Measurements from ENCODE around the gene XRCC6. TPM values are rescaled to one million over a fixed set of nuclear protein-coding genes. Genes with fewer than 3 reads are reported as not detected.

Gene XRCC6
- polyA plus RNA-seq, 1 donor (not counting 4 experiments of a cell fraction or from before 2014, with no cell fraction given): 247 TPM

DNA sequence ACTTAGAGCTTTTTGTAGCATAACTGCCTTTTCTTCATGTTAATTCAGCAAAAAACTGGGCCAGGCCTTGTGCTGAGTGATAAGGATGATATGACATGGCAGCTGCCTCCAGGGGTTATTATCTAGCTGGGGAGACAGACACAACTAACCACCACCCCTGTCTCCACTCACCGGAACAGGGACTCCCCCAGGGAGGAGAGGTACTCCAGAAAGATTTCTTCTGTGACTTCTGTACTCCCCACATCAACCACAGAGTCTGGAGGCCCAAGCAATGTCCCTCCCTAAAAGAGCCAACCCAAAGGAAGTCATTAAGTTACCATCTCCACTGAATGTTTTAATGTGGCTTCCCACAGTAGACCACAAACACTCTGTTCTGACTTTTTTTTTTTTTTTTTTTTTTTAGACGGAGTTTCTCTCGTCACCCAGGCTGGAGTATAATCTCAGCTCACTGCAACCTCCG is 17.2 kb upstream of the XRCC6 start:
- no peak overlapping the region for H3K9ac ChIP-seq (ENCODE audit: control insufficient read depth, extremely low read depth, insufficient read depth, low read length)
- no peaks in the 10 kb centered on the region for H3K9me3 ChIP-seq (ENCODE audit: control insufficient read depth, low read depth, low read length)
- dilution Hi-C loops (cut with MboI; ENCODE audit: extremely low pct_ligation_motif_present, low sequenced_read_pairs): no loop called here
- H2AFZ ChIP-seq (ENCODE audit: control insufficient read depth, low read length): no peak overlapping the region
- H3K27ac ChIP-seq (ENCODE audit: control insufficient read depth, insufficient read depth, low read length): no peak overlapping the region
- H3K79me2 ChIP-seq (ENCODE audit: control insufficient read depth, insufficient read depth, low read length): no peaks in the 10 kb centered on the region
- peaks cover 7% of the 10 kb centered on the region for H3K4me1 ChIP-seq (ENCODE audit: control insufficient read depth, extremely low read depth, insufficient read depth, low read length)
- H3K27me3 ChIP-seq (ENCODE audit: control insufficient read depth, extremely low read depth, insufficient read depth, low read length): no peaks in the 10 kb centered on the region
- H4K20me1 ChIP-seq (ENCODE audit: control insufficient read depth, extremely low read depth, insufficient read depth, low read length): no peaks in the 10 kb centered on the region
- no peaks in the 10 kb centered on the region for H3K9me1 ChIP-seq (ENCODE audit: control insufficient read depth, extremely low read depth, insufficient read depth, low read length)
- FAIRE-seq (no peak), DNase-seq (ENCODE audit: low read depth, low spot score) (no peak)
- H3K36me3 ChIP-seq (ENCODE audit: control insufficient read depth in 2 of 2, extremely low read depth in 1 of 2, insufficient read depth in 2 of 2, low read length in 2 of 2): peaks cover 42 to 43% of the 10 kb centered on the region in 2 experiments
- TF ChIP-seq, protein P1, sequence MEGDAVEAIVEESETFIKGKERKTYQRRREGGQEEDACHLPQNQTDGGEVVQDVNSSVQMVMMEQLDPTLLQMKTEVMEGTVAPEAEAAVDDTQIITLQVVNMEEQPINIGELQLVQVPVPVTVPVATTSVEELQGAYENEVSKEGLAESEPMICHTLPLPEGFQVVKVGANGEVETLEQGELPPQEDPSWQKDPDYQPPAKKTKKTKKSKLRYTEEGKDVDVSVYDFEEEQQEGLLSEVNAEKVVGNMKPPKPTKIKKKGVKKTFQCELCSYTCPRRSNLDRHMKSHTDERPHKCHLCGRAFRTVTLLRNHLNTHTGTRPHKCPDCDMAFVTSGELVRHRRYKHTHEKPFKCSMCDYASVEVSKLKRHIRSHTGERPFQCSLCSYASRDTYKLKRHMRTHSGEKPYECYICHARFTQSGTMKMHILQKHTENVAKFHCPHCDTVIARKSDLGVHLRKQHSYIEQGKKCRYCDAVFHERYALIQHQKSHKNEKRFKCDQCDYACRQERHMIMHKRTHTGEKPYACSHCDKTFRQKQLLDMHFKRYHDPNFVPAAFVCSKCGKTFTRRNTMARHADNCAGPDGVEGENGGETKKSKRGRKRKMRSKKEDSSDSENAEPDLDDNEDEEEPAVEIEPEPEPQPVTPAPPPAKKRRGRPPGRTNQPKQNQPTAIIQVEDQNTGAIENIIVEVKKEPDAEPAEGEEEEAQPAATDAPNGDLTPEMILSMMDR (optimal IDR thresholded peaks at IDR 0.05 in 1 of 3, IDR thresholded peaks at IDR 0.05 in 1 of 3, conservative IDR thresholded peaks at IDR 0.05 in 1 of 3; ENCODE audit: extremely low read depth in 1 of 3, insufficient read depth in 2 of 3, low read length in 3 of 3): no peak
- no peak for TF ChIP-seq EZH2 (IDR thresholded peaks at IDR 0.05; ENCODE audit: low read length)
- H3K4me3 ChIP-seq (ENCODE audit: control insufficient read depth in 2 of 3, extremely low read depth in 1 of 3, insufficient read depth in 2 of 3, low read depth in 1 of 3, low read length in 3 of 3): no peak overlapping the region
- H3K4me2 ChIP-seq (ENCODE audit: control insufficient read depth, extremely low read depth, insufficient read depth, low read depth, low read length): no peak overlapping the region

DNA sequence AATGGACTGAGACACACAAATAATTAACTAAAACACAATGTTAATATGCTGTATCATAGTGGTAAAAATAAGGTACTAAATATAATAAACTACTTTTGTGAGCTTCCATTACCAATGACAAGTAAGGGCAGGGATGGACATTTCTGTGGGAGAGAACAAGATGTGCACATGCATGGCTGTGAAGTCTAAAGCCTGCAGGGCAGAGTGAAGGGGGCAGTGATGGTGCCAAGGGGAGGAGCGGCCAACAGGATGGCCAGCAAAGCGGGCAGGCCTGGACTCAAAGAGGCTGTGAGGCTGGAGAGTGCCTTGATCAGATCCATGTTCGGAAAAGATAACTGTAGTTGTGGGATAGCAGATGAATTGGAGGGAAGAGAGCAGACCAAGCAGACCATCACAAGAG is 12.7 kb upstream of the XRCC6 start:
- no peaks in the 10 kb centered on the region for H3K27me3 ChIP-seq (ENCODE audit: control insufficient read depth, extremely low read depth, insufficient read depth, low read length)
- no peak overlapping the region for H3K9ac ChIP-seq (ENCODE audit: control insufficient read depth, extremely low read depth, insufficient read depth, low read length)
- H3K9me1 ChIP-seq (ENCODE audit: control insufficient read depth, extremely low read depth, insufficient read depth, low read length): peaks cover 4% of the 10 kb centered on the region
- dilution Hi-C loops (cut with MboI; ENCODE audit: extremely low pct_ligation_motif_present, low sequenced_read_pairs): no loop called here
- no peak overlapping the region for H3K4me2 ChIP-seq (ENCODE audit: control insufficient read depth, extremely low read depth, insufficient read depth, low read depth, low read length)
- peaks cover 18 to 28% of the 10 kb centered on the region in 2 experiments for H3K36me3 ChIP-seq (ENCODE audit: control insufficient read depth in 2 of 2, extremely low read depth in 1 of 2, insufficient read depth in 2 of 2, low read length in 2 of 2)
- no peaks in the 10 kb centered on the region for H3K9me3 ChIP-seq (ENCODE audit: control insufficient read depth, low read depth, low read length)
- DNase-seq (ENCODE audit: low read depth, low spot score) (no peak), FAIRE-seq (no peak)
- H3K27ac ChIP-seq (ENCODE audit: control insufficient read depth, insufficient read depth, low read length): no peak overlapping the region
- H3K4me3 ChIP-seq (ENCODE audit: control insufficient read depth in 2 of 3, extremely low read depth in 1 of 3, insufficient read depth in 2 of 3, low read depth in 1 of 3, low read length in 3 of 3): no peak overlapping the region
- H3K4me1 ChIP-seq (ENCODE audit: control insufficient read depth, extremely low read depth, insufficient read depth, low read length): peaks cover 10% of the 10 kb centered on the region
- no peak overlapping the region for H2AFZ ChIP-seq (ENCODE audit: control insufficient read depth, low read length)
- TF ChIP-seq, protein P1 (optimal IDR thresholded peaks at IDR 0.05 in 1 of 3, IDR thresholded peaks at IDR 0.05 in 1 of 3, conservative IDR thresholded peaks at IDR 0.05 in 1 of 3; ENCODE audit: extremely low read depth in 1 of 3, insufficient read depth in 2 of 3, low read length in 3 of 3): no peak
- TF ChIP-seq EZH2 (IDR thresholded peaks at IDR 0.05; ENCODE audit: low read length): no peak
- peaks cover 2% of the 10 kb centered on the region for H4K20me1 ChIP-seq (ENCODE audit: control insufficient read depth, extremely low read depth, insufficient read depth, low read length)
- peaks cover 14% of the 10 kb centered on the region for H3K79me2 ChIP-seq (ENCODE audit: control insufficient read depth, insufficient read depth, low read length)

Data from keratinocyte (primary cell).